Transverse colon (tissue), 4 donors: ENCODE measurements around the gene ADAM12. TPM values are rescaled to one million over a fixed set of nuclear protein-coding genes. Genes with fewer than 3 reads are reported as not detected.

Experiments used
- DNase-seq: peaks from one replicate; pipeline ENCODE4 v3.0.0-alpha.2; 2019
- H3K27ac ChIP-seq, 4 donors: fragments of 200-600 bp; sonication (generic); 2 replicates each; pipeline ENCODE4 v1.5.1; 2016 to 2018; ENCODE audit warnings: inconsistent platforms in 4 of 4
- H3K27me3 ChIP-seq: fragments of 200-600 bp; sonication (generic); 2 replicates; pipeline ENCODE4 v1.5.1; 2017; ENCODE audit warnings: inconsistent platforms
- H3K36me3 ChIP-seq, 4 donors: fragments of 200-600 bp; sonication (generic); 2 replicates each; pipeline ENCODE4 v1.5.1; 2017 to 2019; ENCODE audit warnings: inconsistent platforms in 4 of 4
- H3K4me1 ChIP-seq, 4 donors: fragments of 200-600 bp; sonication (generic); 2 replicates each; pipeline ENCODE4 v1.5.1; 2017 to 2020; ENCODE audit warnings: inconsistent platforms in 4 of 4
- H3K4me3 ChIP-seq, 4 donors: fragments of 200-600 bp; sonication (generic); 1 replicate in 1 of 4; 2 replicates in 3 of 4; pipeline versions ENCODE4 v1.5.1 to v1.6.1; 2017 to 2019; ENCODE audit warnings: inconsistent platforms in 4 of 4
- H3K9me3 ChIP-seq, 2 donors: fragments of 200-600 bp; sonication (generic); 2 replicates each; pipeline ENCODE4 v1.5.1; 2017 to 2019; ENCODE audit warnings: inconsistent platforms in 2 of 2
- EP300 ChIP-seq: sonication (generic); formaldehyde crosslinking; IDR thresholded peaks from one replicate; pipeline ENCODE4 v1.6.1; 2017; ENCODE audit warnings: antibody characterized with exemption, low read depth
- POLR2A ChIP-seq: fragments of 450-650 bp; IDR thresholded peaks from one replicate; pipeline ENCODE4 v1.6.1; 2016; ENCODE audit warnings: antibody characterized with exemption, mild to moderate bottlenecking, moderate library complexity
- POLR2AphosphoS5 ChIP-seq, 3 donors: sonication (generic); formaldehyde crosslinking; IDR thresholded peaks; one replicate each; pipeline ENCODE4 v1.6.1; 2016; ENCODE audit warnings: antibody characterized with exemption in 3 of 3
- WGBS, 2 donors: methylation state at CpG; one replicate each; pipeline ENCODE4 v1.1.5; 2018; ENCODE audit warnings: low coverage in 1 of 2; 5-methylcytosine and 5-hydroxymethylcytosine counted together
- in situ Hi-C, 4 donors: fragments of 200-750 bp; cut with MboI; loops; one replicate each; pipeline versions ENCODE4 v1.15.0 to v1.15.1; 2017; ENCODE audit warnings: low sequenced_read_pairs in 3 of 4, low pct_ligation_motif_present in 1 of 4, low pct_unique_long_range_greater_than_20kb in 1 of 4
- intact Hi-C: fragments of 100-400 bp; cut with DNase I; formaldehyde crosslinking; loops from one replicate; pipeline ENCODE4 v1.15.1; 2023; ENCODE audit warnings: low total_unique reads
- total RNA-seq, 4 donors: library from RNA; depleted of rRNA; stranded (reverse); fragments of >200 nt; gene quantifications; one replicate each; pipeline ENCODE4 v1.1.0, GENCODE V29; 2016
- TF ChIP-seq, protein P1 (sequence below), 5 experiments: fragments of 200-600 bp in 3 of 5; fragments of 450-650 bp in 2 of 5; sonication (generic) in 3 of 5; IDR thresholded peaks; 1 replicate in 2 of 5; 2 replicates in 3 of 5; pipeline ENCODE4 v1.5.1; 2016 to 2017; ENCODE audit warnings: antibody characterized with exemption in 5 of 5, inconsistent platforms in 3 of 5, mild to moderate bottlenecking in 2 of 5, moderate library complexity in 1 of 5

The ADAM12 gene
- total RNA-seq, 4 donors from 2014 or later = 0.14 to 2.2 (median 1.1) TPM; not detected in 1

DNA sequence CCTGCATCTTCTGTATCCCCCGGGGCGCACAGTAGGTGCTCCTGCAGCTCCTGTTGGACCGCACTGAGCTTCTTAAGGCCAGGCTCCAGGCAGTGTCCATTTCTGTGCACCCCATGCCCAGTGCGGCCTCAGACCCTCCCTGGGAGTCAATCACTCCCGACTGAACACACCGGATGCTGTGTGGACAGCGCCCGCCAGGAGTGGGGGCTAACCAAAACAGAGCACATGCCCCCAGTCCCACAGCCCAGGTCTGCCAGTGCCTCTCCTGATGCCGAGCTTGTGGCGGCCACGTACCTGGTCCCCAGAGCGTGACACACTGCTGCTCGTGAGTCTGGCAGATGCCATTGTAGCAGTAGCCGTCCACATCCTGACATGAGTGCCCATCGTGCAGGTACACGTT is 323.8 kb downstream of the ADAM12 start:
- no peak overlapping the region for H3K27ac ChIP-seq
- no peaks in the 10 kb centered on the region for H3K36me3 ChIP-seq
- no peak overlapping the region for H3K4me3 ChIP-seq
- intact Hi-C loops (no loop called here), in situ Hi-C loops (no loop called here)
- no peaks in the 10 kb centered on the region for H3K4me1 ChIP-seq
- H3K27me3 ChIP-seq = no peaks in the 10 kb centered on the region
- 79% methylated on average over 11 of the region's 16 CpGs; no CpG with 5 or more reads in 1 of the 2 donors for WGBS, 2 donors
- no peaks in the 10 kb centered on the region for H3K9me3 ChIP-seq
- TF ChIP-seq POLR2A (no peak), EP300 (no peak), POLR2AphosphoS5 (IDR thresholded peaks at IDR 0.05) (no peak)
- TF ChIP-seq, protein P1, sequence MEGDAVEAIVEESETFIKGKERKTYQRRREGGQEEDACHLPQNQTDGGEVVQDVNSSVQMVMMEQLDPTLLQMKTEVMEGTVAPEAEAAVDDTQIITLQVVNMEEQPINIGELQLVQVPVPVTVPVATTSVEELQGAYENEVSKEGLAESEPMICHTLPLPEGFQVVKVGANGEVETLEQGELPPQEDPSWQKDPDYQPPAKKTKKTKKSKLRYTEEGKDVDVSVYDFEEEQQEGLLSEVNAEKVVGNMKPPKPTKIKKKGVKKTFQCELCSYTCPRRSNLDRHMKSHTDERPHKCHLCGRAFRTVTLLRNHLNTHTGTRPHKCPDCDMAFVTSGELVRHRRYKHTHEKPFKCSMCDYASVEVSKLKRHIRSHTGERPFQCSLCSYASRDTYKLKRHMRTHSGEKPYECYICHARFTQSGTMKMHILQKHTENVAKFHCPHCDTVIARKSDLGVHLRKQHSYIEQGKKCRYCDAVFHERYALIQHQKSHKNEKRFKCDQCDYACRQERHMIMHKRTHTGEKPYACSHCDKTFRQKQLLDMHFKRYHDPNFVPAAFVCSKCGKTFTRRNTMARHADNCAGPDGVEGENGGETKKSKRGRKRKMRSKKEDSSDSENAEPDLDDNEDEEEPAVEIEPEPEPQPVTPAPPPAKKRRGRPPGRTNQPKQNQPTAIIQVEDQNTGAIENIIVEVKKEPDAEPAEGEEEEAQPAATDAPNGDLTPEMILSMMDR (IDR thresholded peaks at IDR 0.05) = no peak
- DNase-seq = no peak

DNA sequence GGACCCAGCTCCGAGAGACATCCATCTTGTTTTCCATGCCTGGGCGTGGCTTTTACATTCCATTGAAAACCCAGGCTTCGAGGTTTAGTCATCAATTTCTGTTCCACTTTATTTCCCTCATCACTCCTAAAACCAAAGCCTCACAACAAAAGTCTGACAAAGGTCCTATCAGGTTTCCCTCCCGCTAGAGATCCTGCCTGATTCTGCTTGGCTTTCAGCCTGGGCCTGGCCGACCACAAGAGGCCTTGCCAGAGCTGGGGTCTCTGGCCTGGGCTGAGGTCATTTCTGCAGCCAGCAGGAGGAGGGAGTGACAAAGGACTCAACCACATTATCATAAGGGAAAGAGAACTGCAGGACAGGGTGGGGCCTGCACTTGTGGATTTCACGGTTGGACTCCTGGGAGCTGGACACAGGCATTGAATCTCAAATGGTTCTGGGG is 324.9 kb downstream of the ADAM12 start:
- Histone ChIP-seq H3K4me3 (no peak overlapping the region), H3K4me1 (no peaks in the 10 kb centered on the region), H3K36me3 (no peaks in the 10 kb centered on the region), H3K9me3 (no peaks in the 10 kb centered on the region), H3K27me3 (peaks cover 5% of the 10 kb centered on the region), H3K27ac (no peak overlapping the region)
- WGBS, 2 donors = 71 to 73% methylated on average over 1 to 6 of the region's 6 CpGs
- TF ChIP-seq POLR2AphosphoS5 (IDR thresholded peaks at IDR 0.05) (no peak), POLR2A (no peak), EP300 (no peak)
- TF ChIP-seq, protein P1 (IDR thresholded peaks at IDR 0.05) = no peak
- DNase-seq = no peak
- intact Hi-C loops = no loop called here
- in situ Hi-C loops = no loop called here

DNA sequence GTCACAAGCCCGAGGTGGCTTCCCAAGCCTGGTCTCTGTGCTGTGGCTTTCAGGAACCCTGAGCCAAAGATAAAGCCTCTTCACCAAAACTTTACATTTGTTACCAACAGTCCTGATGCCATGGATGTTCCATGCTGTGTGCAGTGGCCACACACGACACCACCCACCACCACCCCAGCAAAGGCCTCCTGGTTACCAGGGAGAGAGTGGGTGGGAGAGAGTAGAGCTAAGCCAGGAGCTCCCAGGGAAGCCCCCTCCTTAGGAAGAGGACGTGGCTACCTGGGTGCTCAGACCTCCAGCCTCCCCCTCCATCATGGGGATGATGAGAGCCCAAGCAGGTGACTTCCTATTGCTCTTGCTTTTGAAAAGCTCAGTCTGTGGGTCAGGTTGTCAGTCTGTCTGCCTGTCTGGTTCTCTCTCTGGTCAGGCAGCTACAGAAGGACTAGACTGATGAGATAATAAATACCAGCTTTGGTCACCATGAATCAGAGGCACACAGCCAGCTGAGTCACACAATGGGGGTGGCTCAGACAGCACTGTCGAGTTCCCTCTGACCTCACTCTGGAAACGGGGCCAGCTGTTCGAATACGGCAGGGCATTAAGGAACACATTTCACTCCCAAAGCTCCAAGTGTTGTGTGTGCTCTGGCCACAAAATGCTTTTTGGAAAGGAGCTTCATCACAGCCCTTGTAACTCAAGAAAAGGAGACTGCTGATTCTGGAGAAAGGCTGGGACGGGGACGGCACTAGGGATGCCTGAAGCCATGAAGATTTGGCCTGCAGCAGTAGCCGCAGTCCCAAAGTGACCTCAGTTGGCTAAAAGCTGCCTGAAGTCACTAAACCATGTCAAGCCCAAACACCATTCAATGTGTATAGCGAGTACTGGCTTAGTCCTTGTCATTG is 325.9 kb downstream of the ADAM12 start:
- no peak overlapping the region for H3K4me3 ChIP-seq

DNA sequence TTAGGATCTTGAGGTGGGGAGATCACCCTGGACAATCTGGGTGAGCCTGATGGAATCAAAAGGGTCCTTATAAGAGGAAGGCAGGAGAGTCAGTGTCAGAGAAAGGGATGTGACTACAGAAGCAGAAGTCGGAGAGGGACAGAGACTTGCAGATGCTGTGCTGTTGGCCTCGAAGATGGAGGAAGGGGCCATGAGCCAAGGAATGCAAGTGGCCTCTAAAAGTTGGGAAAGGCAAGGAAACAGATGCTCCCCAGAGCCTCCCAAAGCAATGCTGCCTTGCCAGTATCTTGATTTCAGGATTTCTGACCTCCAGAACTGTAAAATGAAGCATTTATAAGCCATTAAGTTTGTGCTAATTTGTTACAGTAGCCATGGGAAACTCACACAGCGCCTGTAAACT is 326.8 kb downstream of the ADAM12 start:
- DNase-seq = no peak
- in situ Hi-C loops (no loop called here), intact Hi-C loops (no loop called here)
- Histone ChIP-seq H3K4me1 (no peaks in the 10 kb centered on the region), H3K36me3 (no peaks in the 10 kb centered on the region), H3K27ac (no peak overlapping the region), H3K27me3 (peaks cover 15% of the 10 kb centered on the region), H3K9me3 (no peaks in the 10 kb centered on the region), H3K4me3 (no peak overlapping the region)
- TF ChIP-seq POLR2AphosphoS5 (IDR thresholded peaks at IDR 0.05) = no peak
- TF ChIP-seq, protein P1 (IDR thresholded peaks at IDR 0.05) = no peak
- no peak for TF ChIP-seq EP300
- TF ChIP-seq POLR2A = no peak
- 54 to 71% methylated on average over 2 to 3 of the region's 3 CpGs for WGBS, 2 donors

More for the DNA sequence above, 325.9 kb downstream of the ADAM12 start:
- Histone ChIP-seq H3K27ac (peak overlapping the region in 1 of 4 donors; percentile 5), H3K36me3 (no peaks in the 10 kb centered on the region), H3K4me1 (no peaks in the 10 kb centered on the region), H3K27me3 (peaks cover 14% of the 10 kb centered on the region), H3K9me3 (no peaks in the 10 kb centered on the region)
- in situ Hi-C loops = no loop called here
- no peak for TF ChIP-seq POLR2A
- no peak for TF ChIP-seq POLR2AphosphoS5 (IDR thresholded peaks at IDR 0.05)
- TF ChIP-seq, protein P1 (IDR thresholded peaks at IDR 0.05) = no peak
- no peak for TF ChIP-seq EP300
- 67 to 100% methylated on average over 3 to 10 of the region's 11 CpGs for WGBS, 2 donors
- intact Hi-C loops = no loop called here
- peak; percentile 40 for DNase-seq
